OCI-LY1 (cell line): ENCODE data around the gene ZBTB8B.

ENCODE experiments used
- H2AFZ ChIP-seq: fragments of 200-600 bp; sonication (generic), shearing (Covaris generic); 2 replicates; pipeline ENCODE4 v1.6.0; 2014; ENCODE audit warnings: antibody characterized with exemption, mild to moderate bottlenecking, low read length
- H3F3A ChIP-seq: fragments of 200-600 bp; sonication (generic), shearing (Covaris generic); 2 replicates; pipeline ENCODE4 v1.6.0; 2014; ENCODE audit warnings: mild to moderate bottlenecking, antibody characterized with exemption, low read length, moderate library complexity; ENCODE audit not compliant: insufficient read depth
- H3K27ac ChIP-seq: fragments of 200-600 bp; sonication (generic); 2 replicates; pipeline ENCODE4 v1.5.1; 2014; ENCODE audit warnings: low read length, mixed run types, mild to moderate bottlenecking, low read depth; ENCODE audit not compliant: poor library complexity, severe bottlenecking
- H3K27me3 ChIP-seq: fragments of 200-600 bp; sonication (generic); 2 replicates; pipeline ENCODE4 v1.6.0; 2014; ENCODE audit warnings: antibody characterized with exemption, mild to moderate bottlenecking, low read length, moderate library complexity; ENCODE audit not compliant: insufficient read depth
- H3K36me3 ChIP-seq: fragments of 200-600 bp; sonication (generic); 2 replicates; pipeline ENCODE4 v1.6.1; 2014; ENCODE audit warnings: mild to moderate bottlenecking, antibody characterized with exemption, low read length, moderate library complexity, mixed read lengths; ENCODE audit not compliant: insufficient read depth
- H3K4me1 ChIP-seq: fragments of 200-600 bp; sonication (generic); 2 replicates; pipeline ENCODE4 v1.5.1; 2014; ENCODE audit warnings: mild to moderate bottlenecking, low read length, moderate library complexity; ENCODE audit not compliant: insufficient read depth, severe bottlenecking
- H3K4me2 ChIP-seq: fragments of 200-600 bp; sonication (generic), shearing (Covaris generic); 2 replicates; pipeline ENCODE4 v1.6.1; 2014; ENCODE audit warnings: low read length
- H3K4me3 ChIP-seq: fragments of 200-600 bp; sonication (generic); 2 replicates; pipeline ENCODE4 v1.5.1; 2014; ENCODE audit warnings: low read length, low read depth, mild to moderate bottlenecking, mixed read lengths; ENCODE audit not compliant: poor library complexity, severe bottlenecking
- H3K79me2 ChIP-seq: fragments of 200-600 bp; shearing (Covaris generic); 2 replicates; pipeline ENCODE4 v1.6.1; 2016; ENCODE audit warnings: mixed run types, low read length, mixed read lengths; ENCODE audit not compliant: insufficient read depth
- H3K9ac ChIP-seq: fragments of 200-600 bp; sonication (generic), shearing (Covaris generic); 2 replicates; pipeline ENCODE4 v1.6.1; 2014; ENCODE audit warnings: mild to moderate bottlenecking, low read length, mixed read lengths
- H3K9me2 ChIP-seq: fragments of 200-600 bp; sonication (generic), shearing (Covaris generic); 2 replicates; pipeline ENCODE4 v1.6.1; 2014; ENCODE audit warnings: low read depth, mild to moderate bottlenecking, low read length, mixed read lengths
- H3K9me3 ChIP-seq: fragments of 200-600 bp; shearing (Covaris generic); 2 replicates; pipeline ENCODE4 v1.6.1; 2014; ENCODE audit warnings: low read length, mixed read lengths
- H4K20me1 ChIP-seq: fragments of 200-600 bp; sonication (generic), shearing (Covaris generic); 2 replicates; pipeline ENCODE4 v1.6.0; 2016; ENCODE audit warnings: mild to moderate bottlenecking, low read length; ENCODE audit not compliant: insufficient read depth
- CTCF ChIP-seq: fragments of 200-600 bp; sonication (generic), shearing (Covaris generic); IDR thresholded peaks from 2 replicates; pipeline ENCODE4 v1.5.1; 2017; ENCODE audit warnings: mild to moderate bottlenecking, antibody characterized with exemption, low read length, moderate library complexity, mixed read lengths
- EZH2 ChIP-seq: fragments of 200-600 bp; sonication (generic), shearing (Covaris generic); IDR thresholded peaks from 2 replicates; pipeline ENCODE4 v1.8.0; 2017; ENCODE audit warnings: borderline replicate concordance, mixed run types, mild to moderate bottlenecking, antibody characterized with exemption, low read length, moderate library complexity, mixed read lengths

ZBTB8B gene

GRCh38 chr1:32468791-32469190, 3.9 kb downstream of the ZBTB8B start:
- no peak overlapping the region for H3K4me3 ChIP-seq
- no peak overlapping the region for H2AFZ ChIP-seq
- no peaks in the 10 kb centered on the region for H3K9me3 ChIP-seq
- no peaks in the 10 kb centered on the region for H3K36me3 ChIP-seq
- no peaks in the 10 kb centered on the region for H3K4me1 ChIP-seq
- H3F3A ChIP-seq: no peaks in the 10 kb centered on the region
- no peak overlapping the region for H3K27ac ChIP-seq
- H3K27me3 ChIP-seq: no peaks in the 10 kb centered on the region; the same call in 1 of the 2 replicates
- H3K4me2 ChIP-seq: no peak overlapping the region
- no peak overlapping the region for H3K9ac ChIP-seq
- H3K9me2 ChIP-seq: no peaks in the 10 kb centered on the region
- TF ChIP-seq CTCF (no peak), EZH2 (no peak)
- no peaks in the 10 kb centered on the region for H4K20me1 ChIP-seq
- no peaks in the 10 kb centered on the region for H3K79me2 ChIP-seq

- Histone ChIP-seq H3F3A (no peaks in the 10 kb centered on the region), H3K4me1 (no peaks in the 10 kb centered on the region), H3K4me3 (no peak overlapping the region), H2AFZ (no peak overlapping the region), H3K36me3 (no peaks in the 10 kb centered on the region), H3K27ac (no peak overlapping the region), H3K79me2 (no peaks in the 10 kb centered on the region), H3K9ac (no peak overlapping the region), H3K9me2 (no peaks in the 10 kb centered on the region), H3K27me3 (no peaks in the 10 kb centered on the region), H4K20me1 (no peaks in the 10 kb centered on the region), H3K4me2 (no peak overlapping the region), H3K9me3 (no peaks in the 10 kb centered on the region)
- TF ChIP-seq EZH2 (no peak), CTCF (no peak)
Measured at GRCh38 chr1:32470431-32470830, 5.6 kb downstream of the ZBTB8B start.

GRCh38 chr1:32470991-32471694, 6.3 kb downstream of the ZBTB8B start:
- Histone ChIP-seq H3K4me3 (no peak overlapping the region), H3K27me3 (no peaks in the 10 kb centered on the region), H3K9ac (no peak overlapping the region), H3K27ac (no peak overlapping the region), H4K20me1 (no peaks in the 10 kb centered on the region), H2AFZ (no peak overlapping the region), H3K9me2 (no peaks in the 10 kb centered on the region), H3K36me3 (no peaks in the 10 kb centered on the region), H3K79me2 (no peaks in the 10 kb centered on the region), H3K4me1 (no peaks in the 10 kb centered on the region), H3F3A (no peaks in the 10 kb centered on the region), H3K4me2 (no peak overlapping the region), H3K9me3 (no peaks in the 10 kb centered on the region)
- no peak for TF ChIP-seq CTCF
- TF ChIP-seq EZH2: no peak
